B cell (primary cell): ENCODE data around the gene AHNAK. TPM values are rescaled to one million over a fixed set of nuclear protein-coding genes. Genes with fewer than 3 reads are reported as not detected.

ENCODE experiments used
- ATAC-seq: fragments of 200-7000 bp; cut with Tn5 transposase; one replicate; pipeline ENCODE4 v1.10.0; 2021; ENCODE audit warnings: low read depth, mild to moderate bottlenecking, moderate number of reproducible peaks, moderate library complexity
- CTCF ChIA-PET: fragments of 350-600 bp; sonication (Branson Sonifier 250); formaldehyde crosslinking; loops from one replicate; lab custom pipeline; 2021; ENCODE audit warnings: antibody characterized with exemption, inconsistent platforms; lab: Charles Lee
- POLR2A ChIA-PET: fragments of 350-600 bp; sonication (Branson Sonifier 250); formaldehyde crosslinking; loops from one replicate; lab custom pipeline; 2021; ENCODE audit warnings: antibody characterized with exemption; lab: Charles Lee
- DNase-seq: peaks from one replicate; pipeline ENCODE4 v3.0.0; 2013
- H2AFZ ChIP-seq: 2 replicates; pipeline ENCODE4 v1.6.1; 2012; ENCODE audit warnings: mild to moderate bottlenecking, low read depth, low read length; ENCODE audit not compliant: insufficient read depth, poor library complexity, severe bottlenecking
- H3K27ac ChIP-seq, 2 donors: 1 replicate in 1 of 2; 2 replicates in 1 of 2; pipeline ENCODE4 v1.5.1; 2012 to 2013; ENCODE audit warnings: low read length in 2 of 2, mild to moderate bottlenecking in 2 of 2, moderate library complexity in 1 of 2
- H3K27me3 ChIP-seq, 4 experiments: fragments of 200-600 bp in 1 of 4; sonication (generic) in 1 of 4; replicated peaks in 1 of 4; 1 replicate in 2 of 4; 2 replicates in 2 of 4; pipeline versions ENCODE4 v1.6.1 to v1.7.0; 2013 to 2016; ENCODE audit warnings: low read length in 3 of 4, mild to moderate bottlenecking in 2 of 4, mixed read lengths in 1 of 4, moderate library complexity in 1 of 4; ENCODE audit not compliant: insufficient read depth in 4 of 4, control insufficient read depth in 3 of 4; ENCODE audit errors: control extremely low read depth in 1 of 4
- H3K36me3 ChIP-seq, 2 experiments: replicated peaks in 1 of 2; 1 replicate in 1 of 2; 2 replicates in 1 of 2; pipeline versions ENCODE4 v1.6.1 to v1.7.1; 2013; ENCODE audit warnings: low read length in 1 of 2; ENCODE audit not compliant: insufficient read depth in 2 of 2, control insufficient read depth in 1 of 2; ENCODE audit errors: control extremely low read depth in 1 of 2, extremely low read depth in 1 of 2
- H3K4me1 ChIP-seq, 2 donors: fragments of 200-600 bp in 1 of 2; sonication (generic) in 1 of 2; 1 replicate in 1 of 2; 2 replicates in 1 of 2; pipeline versions ENCODE4 v1.5.1 to v1.6.1; 2013 to 2017; ENCODE audit warnings: low read length in 2 of 2; ENCODE audit not compliant: control insufficient read depth in 2 of 2, insufficient read depth in 2 of 2
- H3K4me2 ChIP-seq: replicated peaks from 2 replicates; pipeline ENCODE3; 2012; ENCODE audit warnings: mild to moderate bottlenecking, low read depth, low read length; ENCODE audit not compliant: poor library complexity, severe bottlenecking
- H3K4me3 ChIP-seq, 5 experiments: fragments of 200-600 bp in 1 of 5; sonication (generic) in 1 of 5; 1 replicate in 3 of 5; 2 replicates in 2 of 5; pipeline versions ENCODE4 v1.5.1 to v1.7.0; 2011 to 2016; ENCODE audit warnings: low read length in 4 of 5, mild to moderate bottlenecking in 4 of 5, low read depth in 2 of 5, control low read depth in 1 of 5, moderate library complexity in 1 of 5; ENCODE audit not compliant: insufficient read depth in 1 of 5; ENCODE audit errors: control extremely low read depth in 1 of 5, extremely low read depth in 1 of 5
- H3K79me2 ChIP-seq: fragments of 200-600 bp; sonication (generic); one replicate; pipeline ENCODE4 v1.6.0; 2016; ENCODE audit warnings: low read length; ENCODE audit not compliant: control insufficient read depth, insufficient read depth
- H3K9ac ChIP-seq: fragments of 200-600 bp; sonication (generic); 2 replicates; pipeline ENCODE4 v1.6.1; 2017; ENCODE audit warnings: mild to moderate bottlenecking, low read length, moderate library complexity
- H3K9me3 ChIP-seq, 3 donors: one replicate each; pipeline versions ENCODE4 v1.6.1 to v1.7.1; 2013; ENCODE audit warnings: low read length in 2 of 3; ENCODE audit not compliant: control insufficient read depth in 2 of 3, insufficient read depth in 1 of 3; ENCODE audit errors: control extremely low read depth in 1 of 3
- H4K20me1 ChIP-seq: 2 replicates; pipeline ENCODE4 v1.6.0; 2012; ENCODE audit warnings: mild to moderate bottlenecking, low read length; ENCODE audit not compliant: insufficient read depth, control insufficient read depth, poor library complexity, severe bottlenecking
- H3K27ac Mint-ChIP-seq: one replicate; pipeline ENCODE4 v1.8.0; 2021; ENCODE audit warnings: mixed read lengths
- H3K27me3 Mint-ChIP-seq: one replicate; pipeline ENCODE4 v1.8.0; 2021; ENCODE audit warnings: mixed read lengths
- H3K4me1 Mint-ChIP-seq: one replicate; pipeline ENCODE4 v1.8.0; 2021; ENCODE audit warnings: mixed read lengths
- H3K4me3 Mint-ChIP-seq: one replicate; pipeline ENCODE4 v1.8.0; 2021; ENCODE audit warnings: mixed read lengths
- H3K9me3 Mint-ChIP-seq: one replicate; pipeline ENCODE4 v1.8.0; 2022; ENCODE audit warnings: mixed read lengths; ENCODE audit not compliant: insufficient read depth
- EZH2 ChIP-seq: IDR thresholded peaks from 2 replicates; pipeline ENCODE4 v1.6.1; 2012; ENCODE audit warnings: borderline replicate concordance, low read depth, mild to moderate bottlenecking, moderate library complexity, low read length; ENCODE audit not compliant: insufficient read depth, poor library complexity, severe bottlenecking
- WGBS: methylation state at CpG from one replicate; pipeline ENCODE4 v1.1.5; 2013; ENCODE audit warnings: missing lambda C conversion rate; ENCODE audit not compliant: insufficient coverage; 5-methylcytosine and 5-hydroxymethylcytosine counted together
- intact Hi-C: fragments of 100-400 bp; cut with micrococcal nuclease; formaldehyde crosslinking; loops from one replicate; pipeline ENCODE4 v1.10.0; 2022
- polyA plus RNA-seq: library from polyadenylated mRNA; depleted of rRNA; stranded (reverse); fragments of >200 nt; gene quantifications from 2 replicates; pipeline ENCODE4 v1.2.3, GENCODE V29; 2012
- total RNA-seq, 2 donors: library from RNA; stranded (reverse); fragments of 120-200 nt in 1 of 2; gene quantifications; 1 replicate in 1 of 2; 2 replicates in 1 of 2; pipeline versions ENCODE4 v1.2.3 to v1.2.4, GENCODE V29; 2013 to 2022
- TF ChIP-seq, protein P1 (sequence below): fragments of 200-600 bp; IDR thresholded peaks from one replicate; pipeline ENCODE4 v1.8.0; 2022; ENCODE audit warnings: antibody characterized with exemption, mild to moderate bottlenecking

The AHNAK gene
- total and polyA plus RNA-seq, 2 donors (not counting 1 experiment from before 2014, with no cell fraction given) = 63.7 to 229 TPM

DNA sequence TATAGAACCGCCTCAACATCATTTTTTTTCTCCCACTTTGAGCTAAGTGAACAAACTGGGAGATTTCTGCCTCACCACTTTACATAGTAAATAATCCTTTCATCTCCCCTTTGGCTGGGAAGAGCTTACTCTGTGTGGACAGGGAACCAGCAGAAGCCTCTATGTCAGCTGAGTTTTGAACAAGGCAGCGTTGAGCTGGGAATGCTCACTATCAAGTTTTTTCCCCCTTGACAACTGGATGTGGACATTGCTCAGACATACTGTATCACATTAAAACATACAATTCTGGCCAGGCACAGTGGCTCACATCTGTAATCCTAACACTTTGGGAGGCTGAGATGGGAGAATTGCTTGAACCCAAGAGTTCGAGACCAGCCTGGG lies 46.0 kb downstream of the AHNAK start:
- no peak overlapping the region for H3K27ac ChIP-seq
- Mint-ChIP-seq H3K4me3 (no peak overlapping the region), H3K27me3 (peaks cover 20% of the 10 kb centered on the region), H3K9me3 (no peaks in the 10 kb centered on the region), H3K27ac (no peak overlapping the region), H3K4me1 (no peaks in the 10 kb centered on the region)
- TF ChIP-seq EZH2 = no peak
- TF ChIP-seq, protein P1, sequence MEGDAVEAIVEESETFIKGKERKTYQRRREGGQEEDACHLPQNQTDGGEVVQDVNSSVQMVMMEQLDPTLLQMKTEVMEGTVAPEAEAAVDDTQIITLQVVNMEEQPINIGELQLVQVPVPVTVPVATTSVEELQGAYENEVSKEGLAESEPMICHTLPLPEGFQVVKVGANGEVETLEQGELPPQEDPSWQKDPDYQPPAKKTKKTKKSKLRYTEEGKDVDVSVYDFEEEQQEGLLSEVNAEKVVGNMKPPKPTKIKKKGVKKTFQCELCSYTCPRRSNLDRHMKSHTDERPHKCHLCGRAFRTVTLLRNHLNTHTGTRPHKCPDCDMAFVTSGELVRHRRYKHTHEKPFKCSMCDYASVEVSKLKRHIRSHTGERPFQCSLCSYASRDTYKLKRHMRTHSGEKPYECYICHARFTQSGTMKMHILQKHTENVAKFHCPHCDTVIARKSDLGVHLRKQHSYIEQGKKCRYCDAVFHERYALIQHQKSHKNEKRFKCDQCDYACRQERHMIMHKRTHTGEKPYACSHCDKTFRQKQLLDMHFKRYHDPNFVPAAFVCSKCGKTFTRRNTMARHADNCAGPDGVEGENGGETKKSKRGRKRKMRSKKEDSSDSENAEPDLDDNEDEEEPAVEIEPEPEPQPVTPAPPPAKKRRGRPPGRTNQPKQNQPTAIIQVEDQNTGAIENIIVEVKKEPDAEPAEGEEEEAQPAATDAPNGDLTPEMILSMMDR = no peak
- no peak for ATAC-seq
- no peak overlapping the region for H3K4me2 ChIP-seq
- no peaks in the 10 kb centered on the region for H4K20me1 ChIP-seq
- H3K36me3 ChIP-seq = no peaks in the 10 kb centered on the region
- 100% methylated on average over 2 of the region's 3 CpGs for WGBS
- H3K9me3 ChIP-seq = no peaks in the 10 kb centered on the region
- intact Hi-C loops = no loop called here
- POLR2A ChIA-PET = no interaction called here
- H3K9ac ChIP-seq = no peak overlapping the region
- no peak overlapping the region for H2AFZ ChIP-seq
- no peak for DNase-seq
- no peaks in the 10 kb centered on the region for H3K4me1 ChIP-seq
- no peaks in the 10 kb centered on the region for H3K79me2 ChIP-seq
- CTCF ChIA-PET = interaction anchor here (1.0 to 1.9 kb wide), 3 partner anchors 57 to 76 kb away, joined by 4 to 7 read pairs (median 5); no protein-coding TSS in a partner anchor
- peaks cover 0 to 13% (median 1%) of the 10 kb centered on the region in 4 experiments for H3K27me3 ChIP-seq
- no peak overlapping the region for H3K4me3 ChIP-seq

DNA sequence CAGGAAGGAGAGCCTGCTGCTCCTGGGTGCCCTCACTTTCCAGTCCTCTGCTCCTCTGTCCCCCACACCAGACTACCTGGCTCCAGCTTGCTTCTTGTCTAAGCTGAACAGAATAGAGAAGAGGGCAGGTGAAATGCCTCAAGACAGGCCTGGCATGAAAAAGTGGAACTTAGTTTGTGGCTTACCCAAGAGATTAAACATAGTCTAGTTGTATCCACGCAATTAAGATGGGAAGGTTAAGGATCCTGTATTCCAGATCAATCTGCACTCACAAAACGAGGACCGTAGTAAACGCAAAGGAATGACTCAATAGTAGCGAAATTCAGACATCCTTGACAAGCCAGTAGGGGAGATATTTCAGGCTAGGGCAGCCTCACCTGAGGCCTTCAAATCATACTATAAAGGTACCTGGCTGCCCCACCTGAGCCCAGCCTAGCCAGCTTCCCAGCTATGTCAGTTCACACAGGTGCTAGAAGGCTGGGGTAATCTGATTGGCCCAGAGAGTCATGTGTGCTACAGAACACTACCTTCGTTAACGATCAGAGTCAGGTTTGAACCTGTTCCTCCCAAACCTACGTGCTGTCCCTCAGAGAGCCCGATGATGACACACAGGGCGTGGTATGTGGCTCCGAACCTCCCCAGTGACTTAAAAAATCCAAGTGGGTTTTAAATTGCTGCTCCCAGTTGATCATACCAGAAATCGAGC lies 46.5 kb downstream of the AHNAK start:
- Histone ChIP-seq H3K9ac (no peak overlapping the region), H3K36me3 (no peaks in the 10 kb centered on the region), H3K4me2 (no peak overlapping the region), H3K79me2 (no peaks in the 10 kb centered on the region), H2AFZ (no peak overlapping the region), H4K20me1 (no peaks in the 10 kb centered on the region), H3K4me1 (no peaks in the 10 kb centered on the region), H3K27me3 (peaks cover 0 to 13% (median 1%) of the 10 kb centered on the region in 4 experiments), H3K27ac (no peak overlapping the region), H3K9me3 (no peaks in the 10 kb centered on the region), H3K4me3 (no peak overlapping the region)
- WGBS = 94% methylated on average over 11 of the region's 12 CpGs
- TF ChIP-seq, protein P1 = no peak
- no peak for TF ChIP-seq EZH2
- no peaks in the 10 kb centered on the region for H3K9me3 Mint-ChIP-seq
- POLR2A ChIA-PET = interaction anchor here (0.5 to 0.6 kb wide), 2 partner anchors 16 to 1287 kb away, joined by 3 read pairs; no protein-coding TSS in a partner anchor
- H3K27ac Mint-ChIP-seq = no peak overlapping the region
- no peaks in the 10 kb centered on the region for H3K4me1 Mint-ChIP-seq
- H3K27me3 Mint-ChIP-seq = peaks cover 20% of the 10 kb centered on the region
- no peak for DNase-seq
- intact Hi-C loops = loop anchor here (5.0 kb wide), 1 partner anchor 42 kb away; no protein-coding TSS in a partner anchor
- no peak for ATAC-seq
- CTCF ChIA-PET = interaction anchor here (1.0 to 1.9 kb wide), 4 partner anchors 8 to 76 kb away, joined by 4 to 7 read pairs (median 4); no protein-coding TSS in a partner anchor
- H3K4me3 Mint-ChIP-seq = no peak overlapping the region
